ENCODE measurements around the gene GORASP2. TPM values are rescaled to one million over a fixed set of nuclear protein-coding genes. Genes with fewer than 3 reads are reported as not detected.

The GORASP2 gene
- total RNA-seq, 2 donors from 2014 or later, result 51.6 to 65.0 TPM

DNA sequence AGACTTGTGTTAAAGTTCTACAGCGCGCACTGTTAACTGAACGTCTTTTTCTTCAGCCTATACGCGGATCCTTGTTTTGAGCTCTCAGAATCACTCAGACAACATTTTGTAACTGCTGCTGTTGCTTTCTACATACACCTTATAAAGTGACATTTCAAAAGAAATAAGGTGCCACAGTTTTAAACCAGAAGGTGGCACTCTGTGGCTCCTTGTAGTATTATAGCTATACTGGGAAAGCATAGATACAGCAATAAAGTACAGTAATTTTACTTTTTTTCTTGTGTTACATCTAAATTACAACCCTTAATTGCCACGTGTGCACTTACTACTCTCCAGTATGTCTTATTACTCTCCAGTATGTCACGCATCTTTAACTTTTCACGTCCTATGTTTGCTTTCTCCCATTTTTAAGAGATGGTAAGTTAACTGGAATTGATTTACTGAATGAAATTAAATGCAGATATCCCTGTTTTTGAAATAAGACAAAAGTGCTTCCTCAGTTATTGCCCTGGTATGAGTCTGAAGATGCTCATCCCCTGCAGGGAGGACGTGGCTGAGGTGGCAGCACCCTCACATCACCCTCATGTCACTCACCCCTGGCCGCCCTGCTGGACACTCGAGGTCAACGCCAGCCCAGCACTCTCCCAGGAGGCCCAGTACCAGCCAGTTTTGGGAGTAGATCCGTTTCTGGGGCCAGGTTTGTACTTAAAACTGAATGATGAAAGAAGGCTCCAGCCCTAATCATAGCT is 37.8 kb downstream of the GORASP2 start:
- peaks cover 71% of the 10 kb centered on the region for H3K36me3 Mint-ChIP-seq (ENCODE audit: low read depth)
- H3K27me3 Mint-ChIP-seq, result no peaks in the 10 kb centered on the region
- ATAC-seq (replicated peaks), result no peak
- H3K9me3 Mint-ChIP-seq, result no peaks in the 10 kb centered on the region
- no peaks in the 10 kb centered on the region for H3K4me1 Mint-ChIP-seq
- no peak overlapping the region for H3K4me3 Mint-ChIP-seq
- peak overlapping the region; percentile 25 for H3K27ac Mint-ChIP-seq

- Mint-ChIP-seq H3K27me3 (no peaks in the 10 kb centered on the region), H3K36me3 (ENCODE audit: low read depth) (peaks cover 64% of the 10 kb centered on the region), H3K9me3 (no peaks in the 10 kb centered on the region), H3K27ac (no peak overlapping the region), H3K4me1 (no peaks in the 10 kb centered on the region), H3K4me3 (no peak overlapping the region)
- no peak for ATAC-seq (replicated peaks)
Measured at GRCh38 chr2:170967553-170967952, 38.5 kb downstream of the GORASP2 start.

GRCh38 chr2:170968205-170969003 is 39.4 kb downstream of the GORASP2 start:
- H3K4me1 Mint-ChIP-seq, result peaks cover 7% of the 10 kb centered on the region
- H3K27me3 Mint-ChIP-seq, result no peaks in the 10 kb centered on the region
- peak overlapping the region; percentile 50 for H3K27ac Mint-ChIP-seq
- ATAC-seq (replicated peaks), result no peak
- H3K36me3 Mint-ChIP-seq (ENCODE audit: low read depth), result peaks cover 55% of the 10 kb centered on the region
- no peak overlapping the region for H3K4me3 Mint-ChIP-seq
- H3K9me3 Mint-ChIP-seq, result no peaks in the 10 kb centered on the region

- Mint-ChIP-seq H3K27me3 (no peaks in the 10 kb centered on the region), H3K36me3 (ENCODE audit: low read depth) (peaks cover 49% of the 10 kb centered on the region), H3K4me1 (peaks cover 7% of the 10 kb centered on the region), H3K9me3 (no peaks in the 10 kb centered on the region), H3K27ac (peak overlapping the region; percentile 50), H3K4me3 (no peak overlapping the region)
- ATAC-seq (replicated peaks), result no peak
Measured at GRCh38 chr2:170969030-170969429, 40.0 kb downstream of the GORASP2 start.

DNA sequence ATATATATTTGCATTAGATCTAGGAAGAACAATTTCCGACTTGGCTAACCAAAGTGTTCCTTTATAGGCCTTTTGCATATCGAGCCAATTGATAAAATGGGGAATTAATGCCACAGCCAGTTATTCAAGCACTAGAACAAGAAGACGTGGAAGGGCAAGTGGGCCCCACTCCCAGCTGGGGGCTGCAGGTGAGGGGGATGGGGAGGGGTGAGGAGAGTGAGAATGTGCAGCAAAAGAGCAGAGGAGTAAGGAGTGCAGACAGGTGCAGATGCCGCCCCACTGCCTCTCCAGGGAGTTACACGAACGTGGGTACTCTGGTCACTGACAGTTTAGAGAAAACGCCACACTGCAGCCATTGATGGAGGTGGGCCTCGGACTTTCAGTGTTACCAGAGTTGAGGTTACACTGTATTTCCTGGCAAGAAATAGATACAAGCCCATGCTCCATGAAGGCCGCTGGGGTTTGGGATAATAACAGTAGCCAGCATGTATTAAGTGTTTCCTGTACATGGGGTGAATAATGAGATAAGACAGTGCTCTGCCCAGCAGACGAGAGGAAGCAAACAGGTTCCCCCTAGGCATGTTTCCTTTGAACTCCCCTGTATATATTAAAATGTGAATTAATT is 40.9 kb downstream of the GORASP2 start:
- ATAC-seq (replicated peaks), result no peak
- peaks cover 7% of the 10 kb centered on the region for H3K4me1 Mint-ChIP-seq
- peaks cover 40% of the 10 kb centered on the region for H3K36me3 Mint-ChIP-seq (ENCODE audit: low read depth)
- no peaks in the 10 kb centered on the region for H3K27me3 Mint-ChIP-seq
- H3K9me3 Mint-ChIP-seq, result no peaks in the 10 kb centered on the region
- H3K4me3 Mint-ChIP-seq, result no peak overlapping the region
- H3K27ac Mint-ChIP-seq, result no peak overlapping the region

GRCh38 chr2:170971071-170971470 is 42.0 kb downstream of the GORASP2 start:
- no peak for ATAC-seq (replicated peaks)
- peaks cover 29% of the 10 kb centered on the region for H3K36me3 Mint-ChIP-seq (ENCODE audit: low read depth)
- no peaks in the 10 kb centered on the region for H3K9me3 Mint-ChIP-seq
- peaks cover 7% of the 10 kb centered on the region for H3K4me1 Mint-ChIP-seq
- H3K27me3 Mint-ChIP-seq, result no peaks in the 10 kb centered on the region
- H3K4me3 Mint-ChIP-seq, result no peak overlapping the region
- no peak overlapping the region for H3K27ac Mint-ChIP-seq

DNA sequence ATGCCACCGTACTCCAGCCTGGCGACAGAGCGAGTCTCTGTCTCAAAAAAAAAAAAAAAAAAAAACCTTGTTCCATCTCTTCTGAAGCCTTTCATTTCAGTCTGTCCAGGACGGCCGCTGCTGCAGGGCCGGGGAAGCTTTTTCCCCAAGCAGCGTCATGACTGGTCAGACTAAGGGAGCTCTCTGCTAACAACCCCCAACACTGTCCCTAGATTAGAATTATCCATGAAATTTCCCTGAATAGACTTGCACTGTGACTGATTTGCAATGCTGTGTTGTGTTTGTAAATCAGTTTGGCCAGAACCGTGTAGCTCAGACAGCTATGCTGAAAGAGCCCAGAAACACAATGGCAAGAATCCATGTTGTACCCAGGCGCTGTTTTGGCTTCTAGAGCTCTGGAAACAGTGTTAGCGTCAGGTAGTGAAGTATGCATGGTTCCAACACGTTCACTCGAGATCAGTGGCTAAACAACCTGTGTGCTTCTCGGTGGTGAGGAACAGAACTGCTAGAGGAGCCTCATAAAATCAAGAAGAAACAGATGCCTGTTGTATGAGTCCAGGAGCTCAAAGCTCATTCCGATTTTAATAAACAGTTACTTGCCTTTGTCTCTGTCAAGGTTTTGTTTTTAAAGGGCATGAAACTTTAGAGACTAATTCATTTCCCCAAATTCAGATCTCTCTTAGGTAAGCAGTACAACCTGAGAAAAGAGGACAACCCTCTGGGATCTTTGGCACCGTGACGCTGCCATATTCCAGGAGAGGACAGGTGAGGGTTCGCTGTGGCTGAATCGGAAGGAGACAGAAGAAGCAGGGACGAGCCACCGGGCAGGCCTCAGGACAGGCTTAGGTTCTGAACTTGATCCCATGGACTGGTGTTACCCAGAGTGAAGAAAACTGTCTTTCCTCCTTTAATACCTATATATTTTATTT is 43.5 kb downstream of the GORASP2 start:
- no peaks in the 10 kb centered on the region for H3K9me3 Mint-ChIP-seq
- H3K4me1 Mint-ChIP-seq, result peaks cover 7% of the 10 kb centered on the region
- ATAC-seq (replicated peaks), result no peak
- no peaks in the 10 kb centered on the region for H3K27me3 Mint-ChIP-seq
- H3K36me3 Mint-ChIP-seq (ENCODE audit: low read depth), result peaks cover 14% of the 10 kb centered on the region
- H3K27ac Mint-ChIP-seq, result peak overlapping the region; percentile 83
- peak overlapping the region; percentile 75 for H3K4me3 Mint-ChIP-seq

- Mint-ChIP-seq H3K27me3 (no peaks in the 10 kb centered on the region), H3K4me3 (peak overlapping the region; percentile 75), H3K9me3 (no peaks in the 10 kb centered on the region), H3K27ac (peak overlapping the region; percentile 83), H3K4me1 (peaks cover 7% of the 10 kb centered on the region), H3K36me3 (ENCODE audit: low read depth) (peaks cover 8% of the 10 kb centered on the region)
- ATAC-seq (replicated peaks), result no peak
Measured at GRCh38 chr2:170973225-170973491, 44.1 kb downstream of the GORASP2 start.

- H3K27me3 Mint-ChIP-seq, result no peaks in the 10 kb centered on the region
- peak overlapping the region; percentile 83 for H3K27ac Mint-ChIP-seq
- H3K9me3 Mint-ChIP-seq, result no peaks in the 10 kb centered on the region
- H3K4me1 Mint-ChIP-seq, result peaks cover 7% of the 10 kb centered on the region
- ATAC-seq (replicated peaks), result peak; percentile 96
- H3K36me3 Mint-ChIP-seq (ENCODE audit: low read depth), result peaks cover 2% of the 10 kb centered on the region
- peak overlapping the region; percentile 75 for H3K4me3 Mint-ChIP-seq
Measured at GRCh38 chr2:170973492-170974303, 44.6 kb downstream of the GORASP2 start.

- H3K9me3 Mint-ChIP-seq, result no peaks in the 10 kb centered on the region
- no peaks in the 10 kb centered on the region for H3K27me3 Mint-ChIP-seq
- no peak overlapping the region for H3K27ac Mint-ChIP-seq
- H3K4me3 Mint-ChIP-seq, result peak overlapping the region; percentile 75
- ATAC-seq (replicated peaks), result no peak
- H3K36me3 Mint-ChIP-seq (ENCODE audit: low read depth), result no peaks in the 10 kb centered on the region
- H3K4me1 Mint-ChIP-seq, result peaks cover 7% of the 10 kb centered on the region
Measured at GRCh38 chr2:170974304-170974993, 45.4 kb downstream of the GORASP2 start.

GRCh38 chr2:170975127-170975942 is 46.3 kb downstream of the GORASP2 start:
- no peak overlapping the region for H3K27ac Mint-ChIP-seq
- H3K9me3 Mint-ChIP-seq, result no peaks in the 10 kb centered on the region
- no peaks in the 10 kb centered on the region for H3K27me3 Mint-ChIP-seq
- H3K36me3 Mint-ChIP-seq (ENCODE audit: low read depth), result no peaks in the 10 kb centered on the region
- ATAC-seq (replicated peaks), result no peak
- peaks cover 7% of the 10 kb centered on the region for H3K4me1 Mint-ChIP-seq
- H3K4me3 Mint-ChIP-seq, result no peak overlapping the region

- no peaks in the 10 kb centered on the region for H3K27me3 Mint-ChIP-seq
Measured at GRCh38 chr2:170975943-170976270, 46.9 kb downstream of the GORASP2 start.

More at GRCh38 chr2:170975943-170976270, 46.9 kb downstream of the GORASP2 start:
- H3K36me3 Mint-ChIP-seq (ENCODE audit: low read depth), result no peaks in the 10 kb centered on the region
- no peak for ATAC-seq (replicated peaks)
- H3K27ac Mint-ChIP-seq, result no peak overlapping the region
- no peak overlapping the region for H3K4me3 Mint-ChIP-seq
- H3K9me3 Mint-ChIP-seq, result no peaks in the 10 kb centered on the region
- H3K4me1 Mint-ChIP-seq, result peaks cover 7% of the 10 kb centered on the region
